Measurements from ENCODE around the gene AIP.
"Not testable (repeated sequence)": the region's sequence is repeated elsewhere in the genome, so short reads cannot be mapped to it uniquely, and the experiment has no call there.

AIP gene

DNA sequence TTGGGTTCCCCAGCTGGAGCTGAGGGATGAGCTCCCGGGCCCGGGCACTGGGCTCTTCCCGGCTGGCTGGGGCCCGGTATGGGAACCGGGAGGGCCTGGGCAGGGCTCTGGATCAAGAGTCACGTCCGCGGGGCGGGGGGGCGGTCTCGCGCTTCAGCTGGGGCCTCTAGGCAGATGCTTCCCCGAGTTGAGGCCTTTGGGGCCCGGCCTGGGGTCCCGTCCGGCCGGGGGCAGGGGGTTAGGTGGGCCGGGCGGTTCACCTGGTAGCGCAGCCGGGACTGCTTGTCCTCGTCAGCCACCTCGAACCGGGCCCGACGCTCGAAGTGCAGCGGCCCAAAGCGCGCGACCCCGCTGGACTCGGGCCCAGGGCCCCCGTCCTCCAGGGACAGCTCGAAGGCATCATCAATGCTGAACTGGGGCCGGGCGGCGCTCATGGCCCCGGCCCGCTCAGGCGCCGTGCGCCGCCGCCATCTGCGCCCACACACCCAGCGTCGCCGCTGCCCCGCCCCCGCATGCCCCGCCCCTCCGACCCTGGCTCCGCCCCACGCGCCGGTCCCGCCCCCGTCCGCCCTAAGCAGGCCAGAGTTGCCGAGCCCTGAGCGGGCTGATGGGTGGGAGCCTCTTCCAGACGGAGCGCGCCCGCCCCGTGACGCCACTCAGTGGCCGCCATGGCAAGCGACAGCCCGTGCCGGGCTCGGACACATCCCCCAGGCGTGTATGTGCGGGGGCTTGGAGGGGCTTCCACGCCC, 13.9 kb upstream of the AIP start, which contains the start of gene TMEM134:
Gene TMEM134 (minus strand): TSS at position 493 of the 749 bp plus-strand sequence. CDS start 59 bp downstream, at position 434.
- DNase-seq (ENCODE audit: low read depth in 2 of 2), result peak; percentile 86 to 88

DNA sequence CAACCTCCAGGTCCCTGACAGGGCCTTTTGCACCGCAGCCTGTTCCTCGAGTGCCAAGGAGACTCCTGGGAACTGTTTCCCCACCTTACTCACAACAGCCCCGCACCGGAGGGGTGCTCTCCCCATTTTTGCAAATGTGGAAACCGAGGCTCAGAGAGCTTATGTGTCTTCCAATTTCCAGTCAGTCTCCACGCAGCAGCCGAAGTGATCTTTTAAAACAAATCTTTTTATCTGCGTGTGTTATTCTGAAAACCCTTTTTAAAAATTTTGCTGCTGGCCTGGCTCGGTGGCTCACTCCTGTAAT, 13.4 kb upstream of the AIP start:
- DNase-seq (ENCODE audit: low read depth in 2 of 2), result no peak

DNA sequence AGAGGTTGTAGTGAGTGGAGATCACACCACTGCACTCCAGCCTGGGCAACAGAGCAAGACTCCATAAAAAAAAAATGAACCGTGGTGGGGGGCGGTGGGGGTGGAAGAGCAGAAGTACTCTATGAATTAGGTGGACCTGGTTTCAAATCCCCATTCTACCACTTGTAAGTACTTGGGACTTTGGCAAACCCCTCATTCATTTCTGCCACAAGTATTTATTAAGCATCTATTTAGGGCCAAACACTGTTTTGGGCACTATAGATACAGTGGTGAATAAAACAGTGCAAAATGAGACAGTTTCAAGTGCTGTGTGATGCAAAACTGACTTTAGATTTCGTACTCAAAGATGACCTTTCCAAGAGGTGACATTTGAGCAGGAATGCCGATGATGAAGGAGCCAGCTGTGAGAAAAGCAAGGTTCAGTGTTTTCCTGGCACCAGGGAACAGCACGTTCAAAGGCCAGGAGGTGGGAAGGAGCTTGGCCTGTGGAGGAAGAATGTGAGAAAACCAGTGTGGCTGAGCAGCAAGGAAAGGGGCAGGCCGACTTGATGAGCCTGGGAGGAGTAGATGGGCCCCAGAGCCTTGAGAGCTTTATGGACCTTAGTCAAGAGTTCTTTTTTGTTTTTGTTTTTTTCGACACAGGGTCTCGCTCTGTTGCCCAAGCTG, 12.4 kb upstream of the AIP start:
- no peak for DNase-seq (ENCODE audit: low read depth in 2 of 2)

DNA sequence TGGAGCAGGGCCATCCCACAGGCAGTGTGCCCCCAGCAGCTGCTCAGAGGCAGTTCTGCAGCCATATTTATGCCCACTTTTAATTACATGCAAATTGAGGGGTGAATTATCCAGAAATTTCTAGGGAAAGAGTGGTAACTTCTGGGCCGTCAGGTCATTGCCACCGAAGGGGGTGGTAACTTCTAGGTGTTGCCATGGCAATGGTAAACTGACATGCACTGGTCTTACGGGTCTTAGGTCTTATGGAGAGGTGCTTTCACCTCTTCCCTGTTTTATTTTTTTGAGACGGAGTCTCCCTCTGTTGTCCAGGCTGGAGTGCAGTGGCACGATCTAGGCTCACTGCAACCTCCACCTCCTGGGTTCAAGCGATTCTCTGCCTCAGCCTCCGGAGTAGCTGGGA, 9.9 kb upstream of the AIP start:
- no peak for DNase-seq (ENCODE audit: low read depth in 2 of 2)

GRCh38 chr11:67476692-67477091, 6.1 kb upstream of the AIP start:
- not testable (repeated sequence) for DNase-seq (ENCODE audit: low read depth in 2 of 2)

DNA sequence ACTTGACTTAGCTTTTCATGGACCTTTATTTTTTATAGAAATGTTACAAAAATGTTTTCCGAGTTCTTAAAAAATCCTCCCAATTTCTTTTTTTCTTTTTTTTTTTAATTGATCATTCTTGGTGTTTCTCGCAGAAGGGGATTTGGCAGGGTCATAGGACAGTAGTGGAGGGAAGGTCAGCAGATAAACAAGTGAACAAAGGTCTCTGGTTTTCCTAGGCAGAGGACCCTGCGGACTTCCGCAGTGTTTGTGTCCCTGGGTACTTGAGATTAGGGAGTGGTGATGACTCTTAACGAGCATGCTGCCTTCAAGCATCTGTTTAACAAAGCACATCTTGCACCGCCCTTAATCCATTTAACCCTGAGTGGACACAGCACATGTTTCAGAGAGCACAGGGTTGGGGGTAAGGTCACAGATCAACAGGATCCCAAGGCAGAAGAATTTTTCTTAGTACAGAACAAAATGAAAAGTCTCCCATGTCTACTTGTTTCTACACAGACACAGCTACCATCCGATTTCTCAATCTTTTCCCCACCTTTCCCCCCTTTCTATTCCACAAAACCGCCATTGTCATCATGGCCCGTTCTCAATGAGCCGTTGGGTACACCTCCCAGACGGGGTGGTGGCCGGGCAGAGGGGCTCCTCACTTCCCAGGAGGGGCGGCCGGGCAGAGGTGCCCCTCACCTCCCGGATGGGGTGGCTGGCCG, 5.3 kb upstream of the AIP start:
- not testable (repeated sequence) for DNase-seq (ENCODE audit: low read depth in 2 of 2)

- DNase-seq (ENCODE audit: low read depth in 2 of 2), result no peak
These were observed 475 bp upstream of the AIP start for GRCh38 chr11:67482275-67482826.

DNA sequence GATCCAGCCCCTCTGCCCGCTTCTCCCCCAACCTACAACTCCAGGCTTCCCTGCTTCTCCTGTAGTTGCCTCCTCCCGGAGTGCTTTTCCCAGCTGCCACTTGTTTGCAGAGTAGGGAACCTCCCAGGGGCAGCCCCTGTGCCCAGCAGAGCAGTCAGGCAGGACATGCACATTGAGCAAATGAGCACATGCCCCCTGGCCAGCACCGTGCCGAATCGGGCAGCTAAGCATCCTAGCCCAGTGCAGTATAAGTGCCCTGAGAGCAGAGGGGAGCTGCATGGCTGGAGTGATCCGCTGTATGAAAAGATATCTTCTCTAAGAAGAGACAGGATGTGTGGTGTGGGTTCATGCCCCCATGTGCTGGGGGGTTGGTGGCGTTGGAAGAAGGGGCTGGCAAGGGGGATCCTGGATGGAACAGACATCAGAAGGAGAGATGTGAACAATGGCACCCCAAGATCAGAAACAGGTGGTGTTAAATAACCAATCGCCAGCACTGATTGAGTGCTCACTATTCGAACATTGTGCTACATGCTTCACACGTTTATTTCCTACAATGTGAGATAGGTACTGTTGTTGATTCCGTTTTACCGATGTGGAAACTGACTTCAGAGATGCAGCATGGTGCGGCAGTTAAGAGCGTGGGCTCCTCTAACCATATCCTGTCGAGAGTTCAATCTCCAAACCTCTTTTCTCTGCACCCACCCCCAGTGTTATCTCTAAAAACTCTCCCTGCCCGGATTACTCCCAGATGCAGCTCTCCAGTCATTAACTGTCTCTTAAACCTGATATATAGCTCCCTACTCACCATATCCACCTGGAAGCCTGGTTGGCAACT, 1.2 kb downstream of the AIP start:
- no peak for DNase-seq (ENCODE audit: low read depth in 2 of 2)

DNA sequence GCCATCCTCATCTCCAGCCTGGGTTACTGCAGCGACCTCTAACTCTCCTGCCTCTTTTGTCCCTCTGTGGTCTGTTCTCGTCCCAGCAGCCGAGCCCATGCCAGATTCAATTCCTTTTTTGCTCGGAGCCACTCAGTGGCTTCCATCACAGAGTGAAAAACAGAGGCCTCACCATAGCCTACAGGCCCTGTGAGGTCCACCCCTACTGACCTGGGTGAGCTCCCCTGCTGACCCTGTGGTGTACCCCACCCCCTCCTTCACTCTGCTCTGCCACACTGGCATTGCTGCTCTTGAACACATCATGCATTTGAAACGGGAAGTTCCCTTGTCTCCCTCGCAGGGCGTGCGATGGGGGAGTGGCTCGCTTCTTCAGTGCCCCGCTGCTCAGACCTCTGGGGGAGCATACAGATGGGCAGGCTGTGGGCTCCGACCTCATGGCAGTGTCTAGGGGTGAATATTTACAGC, 2.1 kb downstream of the AIP start:
- DNase-seq (ENCODE audit: low read depth in 2 of 2), result peak in 1 of 2 donors; percentile 39

DNA sequence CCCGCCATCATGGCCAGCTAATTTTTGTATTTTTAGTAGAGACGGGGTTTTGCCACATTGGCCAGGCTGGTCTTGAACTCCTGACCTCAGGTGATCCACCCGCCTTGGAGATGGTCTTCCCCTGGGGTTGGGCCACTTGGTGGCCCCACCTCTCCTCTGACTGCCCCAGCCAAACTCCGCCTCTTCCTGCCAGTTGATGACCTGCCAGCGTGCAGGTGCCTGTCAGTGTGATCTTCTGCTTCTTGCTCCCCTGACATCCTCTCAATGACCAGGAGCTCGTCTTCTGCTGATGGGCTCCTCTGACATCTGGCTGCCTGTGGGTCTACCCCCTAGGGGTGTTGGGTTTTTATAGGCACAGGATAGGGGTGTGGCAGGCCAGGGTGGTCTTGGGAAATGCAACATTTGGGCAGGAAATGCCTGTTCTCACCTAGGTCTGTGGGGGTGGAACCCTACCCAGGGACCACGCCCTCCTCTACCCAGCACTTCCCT, 3.1 kb downstream of the AIP start:
- DNase-seq (ENCODE audit: low read depth in 2 of 2), result not testable (repeated sequence)

- DNase-seq (ENCODE audit: low read depth in 2 of 2), result no peak
These were observed 3.8 kb downstream of the AIP start for GRCh38 chr11:67486481-67487195.

DNA sequence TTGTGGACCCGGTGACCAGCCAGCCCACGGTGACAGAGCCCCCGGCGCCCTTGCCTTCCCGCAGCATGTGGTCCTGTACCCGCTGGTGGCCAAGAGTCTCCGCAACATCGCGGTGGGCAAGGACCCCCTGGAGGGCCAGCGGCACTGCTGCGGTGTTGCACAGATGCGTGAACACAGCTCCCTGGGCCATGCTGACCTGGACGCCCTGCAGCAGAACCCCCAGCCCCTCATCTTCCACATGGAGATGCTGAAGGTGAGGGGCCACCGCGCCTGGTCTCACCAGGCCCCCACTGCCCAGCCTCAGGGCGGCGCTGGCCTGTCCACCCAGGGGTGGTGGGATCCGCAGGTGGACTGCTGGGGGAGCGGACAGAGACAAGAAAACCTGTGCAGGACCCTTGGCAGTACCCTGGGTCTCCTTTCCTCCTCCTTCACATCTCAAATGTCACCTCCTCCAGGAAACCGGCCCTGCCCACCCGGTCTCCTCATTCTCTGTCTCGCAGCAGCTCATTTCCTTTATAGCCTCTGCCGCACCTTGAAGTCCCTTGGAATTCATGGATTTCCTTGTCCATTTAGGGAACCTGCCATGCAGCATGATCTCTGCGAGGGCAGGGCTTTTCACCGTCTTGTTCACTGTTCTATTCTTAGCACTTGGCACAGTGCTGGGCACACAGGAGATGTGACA, 6.5 kb downstream of the AIP start:
- DNase-seq (ENCODE audit: low read depth in 2 of 2), result no peak

GRCh38 chr11:67489885-67490726, 7.3 kb downstream of the AIP start:
- no peak for DNase-seq (ENCODE audit: low read depth in 2 of 2)

DNA sequence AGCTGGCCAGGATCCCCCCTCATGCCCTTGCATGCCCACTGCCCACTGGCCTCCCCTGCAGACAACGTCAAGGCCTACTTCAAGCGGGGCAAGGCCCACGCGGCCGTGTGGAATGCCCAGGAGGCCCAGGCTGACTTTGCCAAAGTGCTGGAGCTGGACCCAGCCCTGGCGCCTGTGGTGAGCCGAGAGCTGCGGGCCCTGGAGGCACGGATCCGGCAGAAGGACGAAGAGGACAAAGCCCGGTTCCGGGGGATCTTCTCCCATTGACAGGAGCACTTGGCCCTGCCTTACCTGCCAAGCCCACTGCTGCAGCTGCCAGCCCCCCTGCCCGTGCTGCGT, 7.9 kb downstream of the AIP start:
- DNase-seq (ENCODE audit: low read depth in 2 of 2), result no peak

DNA sequence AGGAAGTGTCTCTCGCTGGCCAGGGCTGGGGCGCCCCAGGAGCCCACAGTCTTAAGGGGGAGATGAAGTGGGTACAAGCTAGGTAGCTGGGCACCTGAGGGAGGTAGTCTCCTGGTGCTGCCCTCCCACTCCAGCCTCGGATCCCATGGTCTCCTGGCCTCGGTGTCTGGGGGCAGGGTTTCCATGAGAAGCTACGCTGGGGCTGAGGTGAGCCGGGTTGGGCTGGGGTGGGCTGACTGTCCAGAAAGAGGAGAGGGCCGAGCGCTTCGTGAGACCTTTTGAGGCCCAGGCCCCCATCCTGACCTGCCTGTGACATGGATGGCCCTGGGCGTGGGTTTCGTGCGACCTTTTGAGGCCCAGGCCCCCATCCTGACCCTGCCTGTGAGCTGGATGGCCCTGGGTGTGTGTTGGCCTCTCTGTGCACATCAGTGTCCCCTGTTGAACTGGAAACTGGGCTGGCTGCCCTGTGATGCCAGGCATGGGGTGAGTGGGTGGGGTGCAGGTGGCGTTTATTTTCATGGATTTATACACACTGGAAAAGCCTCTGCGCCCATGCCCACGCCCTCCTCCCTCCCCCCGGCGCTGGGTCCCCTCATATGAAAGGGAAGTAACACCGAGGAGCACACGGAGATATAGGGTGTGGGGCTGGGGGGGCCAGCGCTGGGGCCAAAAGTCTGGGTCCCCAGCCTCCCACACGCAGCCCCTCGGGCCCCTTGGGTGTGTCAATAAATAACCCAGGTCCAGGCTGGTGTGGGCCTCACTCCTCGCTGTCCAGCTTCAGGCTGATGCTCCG, 8.6 kb downstream of the AIP start:
- DNase-seq (ENCODE audit: low read depth in 2 of 2), result no peak

DNA sequence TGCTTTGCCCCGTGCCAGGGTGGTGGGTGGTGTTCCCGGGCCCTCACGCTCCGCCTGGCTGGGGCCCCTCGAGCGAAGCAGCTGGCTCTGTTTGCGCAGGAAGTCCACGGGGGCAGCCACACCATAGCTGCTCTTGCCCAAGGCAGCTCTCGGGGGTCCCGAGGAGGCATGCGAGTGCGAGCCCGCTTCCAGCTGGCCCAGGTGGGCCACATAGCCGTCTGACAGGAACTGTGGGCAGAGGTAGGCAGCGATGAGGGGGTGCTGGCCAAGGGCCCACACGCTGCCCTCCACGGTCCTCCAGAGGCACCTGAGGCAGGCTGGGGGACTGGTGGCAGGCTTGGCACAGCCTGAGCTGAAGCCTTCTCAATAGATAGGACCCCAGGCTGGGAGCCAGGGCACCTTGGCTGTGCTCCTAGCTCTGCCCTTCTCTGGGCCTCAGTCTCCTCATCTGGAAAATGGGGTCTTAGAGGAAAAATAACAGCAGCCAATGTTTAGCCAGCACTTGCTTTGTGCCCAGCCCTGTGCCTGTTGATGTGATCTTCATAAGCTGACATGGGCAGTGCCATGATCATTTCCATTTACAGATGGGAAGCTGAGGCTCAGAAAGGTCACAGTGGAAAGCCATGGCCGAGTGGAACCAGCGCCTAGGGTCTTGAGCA, 9.4 kb downstream of the AIP start:
- DNase-seq (ENCODE audit: low read depth in 2 of 2), result no peak

DNA sequence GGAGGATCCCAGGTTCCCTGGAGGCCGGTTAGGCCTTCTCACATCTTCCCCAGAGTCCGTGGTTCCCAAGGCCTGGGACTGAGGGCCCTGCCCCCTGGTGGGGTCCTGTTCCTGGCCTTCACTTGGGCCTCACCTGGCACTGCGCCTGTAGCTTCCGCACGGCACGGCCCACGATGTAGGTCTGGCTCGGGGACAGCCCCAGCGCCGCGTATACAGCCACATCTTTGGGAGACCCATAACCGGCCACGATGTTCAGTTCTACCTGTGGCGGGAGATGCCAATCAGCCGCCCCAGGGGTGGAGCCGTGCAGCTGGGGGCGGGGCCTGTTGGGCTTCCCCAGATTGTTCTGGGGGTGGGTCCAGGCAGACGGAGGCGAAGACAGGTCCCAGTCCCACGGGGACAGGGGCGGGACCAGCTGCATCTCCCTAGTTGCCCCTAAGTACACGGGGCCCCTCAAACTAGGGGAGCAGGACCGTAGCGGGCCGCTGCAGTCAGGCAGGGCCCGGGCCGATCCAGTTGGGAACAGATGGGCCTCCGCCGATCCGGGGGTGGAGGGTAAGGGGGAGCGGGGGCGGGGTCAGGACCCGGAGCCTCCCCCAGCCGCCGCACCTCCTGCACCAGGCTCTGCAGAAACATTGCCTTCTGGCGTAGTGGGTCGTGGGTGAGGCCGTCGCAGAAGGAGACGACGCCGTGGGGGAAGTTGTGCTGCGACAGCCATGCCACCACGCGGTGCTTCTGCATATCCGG, 10.1 kb downstream of the AIP start:
- no peak for DNase-seq (ENCODE audit: low read depth in 2 of 2)
